H1 (cell line): ENCODE results near the gene SLC15A2.

Experiments used
- ATF3 ChIP-seq: IDR thresholded peaks from 2 replicates; pipeline ENCODE4 v1.6.1; 2011; ENCODE audit warnings: low read depth, mild to moderate bottlenecking, low read length; ENCODE audit not compliant: insufficient read depth
- EP300 ChIP-seq, 2 experiments: IDR thresholded peaks; 1 replicate in 1 of 2; 2 replicates in 1 of 2; pipeline ENCODE4 v1.6.1; 2011 to 2012; ENCODE audit warnings: low read depth in 2 of 2, low read length in 2 of 2, mild to moderate bottlenecking in 2 of 2, borderline replicate concordance in 1 of 2, inconsistent platforms in 1 of 2, moderate library complexity in 1 of 2
- FOSL1 ChIP-seq: IDR thresholded peaks from 2 replicates; pipeline ENCODE4 v1.6.1; 2011; ENCODE audit warnings: mild to moderate bottlenecking, low read depth, low read length, moderate library complexity; ENCODE audit not compliant: insufficient read depth
- JUN ChIP-seq: IDR thresholded peaks from 2 replicates; pipeline ENCODE4 v1.6.1; 2011; ENCODE audit warnings: low read depth, mild to moderate bottlenecking, improper control_type of control experiment, low read length
- JUND ChIP-seq: IDR thresholded peaks from 2 replicates; pipeline ENCODE4 v1.6.1; 2011; ENCODE audit warnings: mild to moderate bottlenecking, improper control_type of control experiment, low read length
- KDM5A ChIP-seq: fragments of 200-600 bp; IDR thresholded peaks from 2 replicates; pipeline ENCODE4 v1.7.1; 2012; ENCODE audit warnings: mild to moderate bottlenecking, low read length, inconsistent platforms, mixed read lengths
- PHF8 ChIP-seq: fragments of 200-600 bp; sonication (generic); conservative IDR thresholded peaks from 2 replicates; pipeline ENCODE4 v1.7.1; 2012; ENCODE audit warnings: low read depth, mild to moderate bottlenecking, inconsistent platforms, low read length, moderate library complexity
- POLR2A ChIP-seq, 2 experiments: IDR thresholded peaks; 1 replicate in 1 of 2; 2 replicates in 1 of 2; pipeline ENCODE4 v1.6.1; 2011; ENCODE audit warnings: low read depth in 2 of 2, low read length in 2 of 2, mild to moderate bottlenecking in 2 of 2; ENCODE audit errors: control extremely low read depth in 1 of 2
- POLR2AphosphoS5 ChIP-seq: IDR thresholded peaks from 2 replicates; pipeline ENCODE4 v1.6.1; 2011; ENCODE audit warnings: low read depth, low read length
- RAD21 ChIP-seq, 2 experiments: IDR thresholded peaks in 1 of 2; conservative IDR thresholded peaks in 1 of 2; 2 replicates each; pipeline ENCODE4 v1.6.1; 2011; ENCODE audit warnings: low read depth in 2 of 2, low read length in 2 of 2, improper control_type of control experiment in 1 of 2, inconsistent platforms in 1 of 2, mild to moderate bottlenecking in 1 of 2, moderate library complexity in 1 of 2
- RNF2 ChIP-seq: fragments of 200-900, 300-1000 bp; sonication (generic); IDR thresholded peaks from 2 replicates; pipeline ENCODE4 v1.7.1; 2016; ENCODE audit warnings: borderline replicate concordance, low read depth, mild to moderate bottlenecking, antibody characterized with exemption, low read length; ENCODE audit not compliant: poor library complexity, severe bottlenecking; ENCODE audit errors: missing control alignments
- SP2 ChIP-seq: IDR thresholded peaks from 2 replicates; pipeline ENCODE4 v1.6.1; 2012; ENCODE audit warnings: mild to moderate bottlenecking, low read length, inconsistent platforms
- TF ChIP-seq, protein P1 (sequence below), 3 experiments: IDR thresholded peaks; 1 replicate in 2 of 3; 2 replicates in 1 of 3; pipeline versions ENCODE4 v1.5.1 to v1.6.1; 2011; ENCODE audit warnings: low read length in 3 of 3, mild to moderate bottlenecking in 3 of 3, inconsistent platforms in 2 of 3, low read depth in 1 of 3, moderate library complexity in 1 of 3; ENCODE audit not compliant: insufficient read depth in 1 of 3; ENCODE audit errors: control extremely low read depth in 1 of 3
- TF ChIP-seq, protein P2 (sequence below): fragments of 300-600 bp; sonication (generic); IDR thresholded peaks from 2 replicates; pipeline ENCODE4 v1.7.1; 2012; ENCODE audit warnings: low read length, moderate library complexity, mild to moderate bottlenecking, inconsistent platforms; ENCODE audit not compliant: insufficient replicate concordance

GRCh38 chr3:121895121-121895520 lies 920 bp downstream of the SLC15A2 start:
- TF ChIP-seq POLR2A (IDR thresholded peaks at IDR 0.05; ENCODE audit: control extremely low read depth in 1 of 2, low read depth in 2 of 2, low read length in 2 of 2) = no peak
- TF ChIP-seq KDM5A = no peak
- no peak for TF ChIP-seq PHF8
- TF ChIP-seq RAD21 (IDR thresholded peaks at IDR 0.05 in 1 of 2, conservative IDR thresholded peaks at IDR 0.05 in 1 of 2; ENCODE audit: low read depth in 2 of 2, low read length in 2 of 2) = no peak
- no peak for TF ChIP-seq ATF3
- no peak for TF ChIP-seq POLR2AphosphoS5
- TF ChIP-seq, protein P1, sequence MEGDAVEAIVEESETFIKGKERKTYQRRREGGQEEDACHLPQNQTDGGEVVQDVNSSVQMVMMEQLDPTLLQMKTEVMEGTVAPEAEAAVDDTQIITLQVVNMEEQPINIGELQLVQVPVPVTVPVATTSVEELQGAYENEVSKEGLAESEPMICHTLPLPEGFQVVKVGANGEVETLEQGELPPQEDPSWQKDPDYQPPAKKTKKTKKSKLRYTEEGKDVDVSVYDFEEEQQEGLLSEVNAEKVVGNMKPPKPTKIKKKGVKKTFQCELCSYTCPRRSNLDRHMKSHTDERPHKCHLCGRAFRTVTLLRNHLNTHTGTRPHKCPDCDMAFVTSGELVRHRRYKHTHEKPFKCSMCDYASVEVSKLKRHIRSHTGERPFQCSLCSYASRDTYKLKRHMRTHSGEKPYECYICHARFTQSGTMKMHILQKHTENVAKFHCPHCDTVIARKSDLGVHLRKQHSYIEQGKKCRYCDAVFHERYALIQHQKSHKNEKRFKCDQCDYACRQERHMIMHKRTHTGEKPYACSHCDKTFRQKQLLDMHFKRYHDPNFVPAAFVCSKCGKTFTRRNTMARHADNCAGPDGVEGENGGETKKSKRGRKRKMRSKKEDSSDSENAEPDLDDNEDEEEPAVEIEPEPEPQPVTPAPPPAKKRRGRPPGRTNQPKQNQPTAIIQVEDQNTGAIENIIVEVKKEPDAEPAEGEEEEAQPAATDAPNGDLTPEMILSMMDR (IDR thresholded peaks at IDR 0.05; ENCODE audit: control extremely low read depth in 1 of 3, insufficient read depth in 1 of 3, low read depth in 1 of 3, low read length in 3 of 3) = no peak
- no peak for TF ChIP-seq SP2
- no peak for TF ChIP-seq EP300 (IDR thresholded peaks at IDR 0.05; ENCODE audit: borderline replicate concordance in 1 of 2, low read depth in 2 of 2, low read length in 2 of 2)
- TF ChIP-seq RNF2 = no peak
- TF ChIP-seq JUND = no peak
- no peak for TF ChIP-seq JUN
- TF ChIP-seq, protein P2, sequence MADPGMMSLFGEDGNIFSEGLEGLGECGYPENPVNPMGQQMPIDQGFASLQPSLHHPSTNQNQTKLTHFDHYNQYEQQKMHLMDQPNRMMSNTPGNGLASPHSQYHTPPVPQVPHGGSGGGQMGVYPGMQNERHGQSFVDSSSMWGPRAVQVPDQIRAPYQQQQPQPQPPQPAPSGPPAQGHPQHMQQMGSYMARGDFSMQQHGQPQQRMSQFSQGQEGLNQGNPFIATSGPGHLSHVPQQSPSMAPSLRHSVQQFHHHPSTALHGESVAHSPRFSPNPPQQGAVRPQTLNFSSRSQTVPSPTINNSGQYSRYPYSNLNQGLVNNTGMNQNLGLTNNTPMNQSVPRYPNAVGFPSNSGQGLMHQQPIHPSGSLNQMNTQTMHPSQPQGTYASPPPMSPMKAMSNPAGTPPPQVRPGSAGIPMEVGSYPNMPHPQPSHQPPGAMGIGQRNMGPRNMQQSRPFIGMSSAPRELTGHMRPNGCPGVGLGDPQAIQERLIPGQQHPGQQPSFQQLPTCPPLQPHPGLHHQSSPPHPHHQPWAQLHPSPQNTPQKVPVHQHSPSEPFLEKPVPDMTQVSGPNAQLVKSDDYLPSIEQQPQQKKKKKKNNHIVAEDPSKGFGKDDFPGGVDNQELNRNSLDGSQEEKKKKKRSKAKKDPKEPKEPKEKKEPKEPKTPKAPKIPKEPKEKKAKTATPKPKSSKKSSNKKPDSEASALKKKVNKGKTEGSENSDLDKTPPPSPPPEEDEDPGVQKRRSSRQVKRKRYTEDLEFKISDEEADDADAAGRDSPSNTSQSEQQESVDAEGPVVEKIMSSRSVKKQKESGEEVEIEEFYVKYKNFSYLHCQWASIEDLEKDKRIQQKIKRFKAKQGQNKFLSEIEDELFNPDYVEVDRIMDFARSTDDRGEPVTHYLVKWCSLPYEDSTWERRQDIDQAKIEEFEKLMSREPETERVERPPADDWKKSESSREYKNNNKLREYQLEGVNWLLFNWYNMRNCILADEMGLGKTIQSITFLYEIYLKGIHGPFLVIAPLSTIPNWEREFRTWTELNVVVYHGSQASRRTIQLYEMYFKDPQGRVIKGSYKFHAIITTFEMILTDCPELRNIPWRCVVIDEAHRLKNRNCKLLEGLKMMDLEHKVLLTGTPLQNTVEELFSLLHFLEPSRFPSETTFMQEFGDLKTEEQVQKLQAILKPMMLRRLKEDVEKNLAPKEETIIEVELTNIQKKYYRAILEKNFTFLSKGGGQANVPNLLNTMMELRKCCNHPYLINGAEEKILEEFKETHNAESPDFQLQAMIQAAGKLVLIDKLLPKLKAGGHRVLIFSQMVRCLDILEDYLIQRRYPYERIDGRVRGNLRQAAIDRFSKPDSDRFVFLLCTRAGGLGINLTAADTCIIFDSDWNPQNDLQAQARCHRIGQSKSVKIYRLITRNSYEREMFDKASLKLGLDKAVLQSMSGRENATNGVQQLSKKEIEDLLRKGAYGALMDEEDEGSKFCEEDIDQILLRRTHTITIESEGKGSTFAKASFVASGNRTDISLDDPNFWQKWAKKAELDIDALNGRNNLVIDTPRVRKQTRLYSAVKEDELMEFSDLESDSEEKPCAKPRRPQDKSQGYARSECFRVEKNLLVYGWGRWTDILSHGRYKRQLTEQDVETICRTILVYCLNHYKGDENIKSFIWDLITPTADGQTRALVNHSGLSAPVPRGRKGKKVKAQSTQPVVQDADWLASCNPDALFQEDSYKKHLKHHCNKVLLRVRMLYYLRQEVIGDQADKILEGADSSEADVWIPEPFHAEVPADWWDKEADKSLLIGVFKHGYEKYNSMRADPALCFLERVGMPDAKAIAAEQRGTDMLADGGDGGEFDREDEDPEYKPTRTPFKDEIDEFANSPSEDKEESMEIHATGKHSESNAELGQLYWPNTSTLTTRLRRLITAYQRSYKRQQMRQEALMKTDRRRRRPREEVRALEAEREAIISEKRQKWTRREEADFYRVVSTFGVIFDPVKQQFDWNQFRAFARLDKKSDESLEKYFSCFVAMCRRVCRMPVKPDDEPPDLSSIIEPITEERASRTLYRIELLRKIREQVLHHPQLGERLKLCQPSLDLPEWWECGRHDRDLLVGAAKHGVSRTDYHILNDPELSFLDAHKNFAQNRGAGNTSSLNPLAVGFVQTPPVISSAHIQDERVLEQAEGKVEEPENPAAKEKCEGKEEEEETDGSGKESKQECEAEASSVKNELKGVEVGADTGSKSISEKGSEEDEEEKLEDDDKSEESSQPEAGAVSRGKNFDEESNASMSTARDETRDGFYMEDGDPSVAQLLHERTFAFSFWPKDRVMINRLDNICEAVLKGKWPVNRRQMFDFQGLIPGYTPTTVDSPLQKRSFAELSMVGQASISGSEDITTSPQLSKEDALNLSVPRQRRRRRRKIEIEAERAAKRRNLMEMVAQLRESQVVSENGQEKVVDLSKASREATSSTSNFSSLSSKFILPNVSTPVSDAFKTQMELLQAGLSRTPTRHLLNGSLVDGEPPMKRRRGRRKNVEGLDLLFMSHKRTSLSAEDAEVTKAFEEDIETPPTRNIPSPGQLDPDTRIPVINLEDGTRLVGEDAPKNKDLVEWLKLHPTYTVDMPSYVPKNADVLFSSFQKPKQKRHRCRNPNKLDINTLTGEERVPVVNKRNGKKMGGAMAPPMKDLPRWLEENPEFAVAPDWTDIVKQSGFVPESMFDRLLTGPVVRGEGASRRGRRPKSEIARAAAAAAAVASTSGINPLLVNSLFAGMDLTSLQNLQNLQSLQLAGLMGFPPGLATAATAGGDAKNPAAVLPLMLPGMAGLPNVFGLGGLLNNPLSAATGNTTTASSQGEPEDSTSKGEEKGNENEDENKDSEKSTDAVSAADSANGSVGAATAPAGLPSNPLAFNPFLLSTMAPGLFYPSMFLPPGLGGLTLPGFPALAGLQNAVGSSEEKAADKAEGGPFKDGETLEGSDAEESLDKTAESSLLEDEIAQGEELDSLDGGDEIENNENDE = no peak
- TF ChIP-seq FOSL1 = no peak
